ENCODE results near the gene VPS4A.
A peak's percentile ranks its signal among the peaks of the same experiment; 100 is the strongest.

Gene VPS4A

GRCh38 chr16:69338557-69339288, 27.6 kb downstream of the VPS4A start:
- TF ChIP-seq EZH2 (IDR thresholded peaks at IDR 0.05) (no peak), FOXP2 (optimal IDR thresholded peaks at IDR 0.05; ENCODE audit: control extremely low read depth, extremely low read length, insufficient read depth) (no peak), POLR2AphosphoS5 (IDR thresholded peaks at IDR 0.05; ENCODE audit: borderline replicate concordance, low read depth, low read length) (no peak)
- Histone ChIP-seq H3K27ac (peak overlapping the region; percentile 46; the same call in 1 of the 2 replicates), H3K9ac (ENCODE audit: insufficient read length) (peak overlapping the region; percentile 87), H3K36me3 (ENCODE audit: insufficient read depth, low read length) (peaks cover 42% of the 10 kb centered on the region), H3K4me3 (peak overlapping the region; percentile 84), H3K9me3 (ENCODE audit: low read depth, low read length) (no peaks in the 10 kb centered on the region)
- no peak for DNase-seq (ENCODE audit: low read depth, low spot score)

GRCh38 chr16:69339289-69340094, 28.3 kb downstream of the VPS4A start, which contains the start of the genes COG8 and NIP7:
Gene COG8, minus strand, starts transcription at chr16:69339564. Its CDS starts 12 bp downstream, at chr16:69339552.
Gene NIP7, plus strand, starts transcription at chr16:69339772. Its CDS starts 58 bp downstream, at chr16:69339830.
- H3K4me3 ChIP-seq = peak within 1 kb of the TSS; percentile 84
- no peaks in the 10 kb centered on the region for H3K9me3 ChIP-seq (ENCODE audit: low read depth, low read length)
- H3K27ac ChIP-seq = peak within 1 kb of the TSS; percentile 54; the same call in 1 of the 2 replicates
- peaks cover 39% of the 10 kb centered on the region for H3K36me3 ChIP-seq (ENCODE audit: insufficient read depth, low read length)
- peak; percentile 66 for DNase-seq (ENCODE audit: low read depth, low spot score)
- TF ChIP-seq FOXP2 (optimal IDR thresholded peaks at IDR 0.05; ENCODE audit: control extremely low read depth, extremely low read length, insufficient read depth) = peak; percentile 31
- peak; percentile 71 for TF ChIP-seq POLR2AphosphoS5 (IDR thresholded peaks at IDR 0.05; ENCODE audit: borderline replicate concordance, low read depth, low read length)
- no peak for TF ChIP-seq EZH2 (IDR thresholded peaks at IDR 0.05)
- H3K9ac ChIP-seq (ENCODE audit: insufficient read length) = peak within 1 kb of the TSS; percentile 87

- no peak for TF ChIP-seq EZH2 (IDR thresholded peaks at IDR 0.05)
- no peak for TF ChIP-seq POLR2AphosphoS5 (IDR thresholded peaks at IDR 0.05; ENCODE audit: borderline replicate concordance, low read depth, low read length)
- no peak for TF ChIP-seq FOXP2 (optimal IDR thresholded peaks at IDR 0.05; ENCODE audit: control extremely low read depth, extremely low read length, insufficient read depth)
- Histone ChIP-seq H3K9me3 (ENCODE audit: low read depth, low read length) (no peaks in the 10 kb centered on the region), H3K9ac (ENCODE audit: insufficient read length) (peak overlapping the region; percentile 87), H3K4me3 (peak overlapping the region; percentile 84), H3K36me3 (ENCODE audit: insufficient read depth, low read length) (peaks cover 33% of the 10 kb centered on the region), H3K27ac (peak overlapping the region; percentile 54; the same call in 1 of the 2 replicates)
- no peak for DNase-seq (ENCODE audit: low read depth, low spot score)
These were observed 29.0 kb downstream of the VPS4A start for GRCh38 chr16:69340095-69340644.

- no peak overlapping the region for H3K27ac ChIP-seq
- no peak overlapping the region for H3K9ac ChIP-seq (ENCODE audit: insufficient read length)
- no peak for TF ChIP-seq FOXP2 (optimal IDR thresholded peaks at IDR 0.05; ENCODE audit: control extremely low read depth, extremely low read length, insufficient read depth)
- TF ChIP-seq POLR2AphosphoS5 (IDR thresholded peaks at IDR 0.05; ENCODE audit: borderline replicate concordance, low read depth, low read length) = no peak
- TF ChIP-seq EZH2 (IDR thresholded peaks at IDR 0.05) = no peak
- H3K36me3 ChIP-seq (ENCODE audit: insufficient read depth, low read length) = peaks cover 25% of the 10 kb centered on the region
- H3K9me3 ChIP-seq (ENCODE audit: low read depth, low read length) = no peaks in the 10 kb centered on the region
- DNase-seq (ENCODE audit: low read depth, low spot score) = no peak
- no peak overlapping the region for H3K4me3 ChIP-seq
These were observed 33.0 kb downstream of the VPS4A start for GRCh38 chr16:69344171-69344570.

GRCh38 chr16:69345923-69346322, 34.8 kb downstream of the VPS4A start:
- TF ChIP-seq EZH2 (IDR thresholded peaks at IDR 0.05) = no peak
- no peak for TF ChIP-seq POLR2AphosphoS5 (IDR thresholded peaks at IDR 0.05; ENCODE audit: borderline replicate concordance, low read depth, low read length)
- TF ChIP-seq FOXP2 (optimal IDR thresholded peaks at IDR 0.05; ENCODE audit: control extremely low read depth, extremely low read length, insufficient read depth) = no peak
- Histone ChIP-seq H3K4me3 (no peak overlapping the region), H3K36me3 (ENCODE audit: insufficient read depth, low read length) (peaks cover 25% of the 10 kb centered on the region), H3K9ac (ENCODE audit: insufficient read length) (no peak overlapping the region), H3K27ac (no peak overlapping the region), H3K9me3 (ENCODE audit: low read depth, low read length) (no peaks in the 10 kb centered on the region)
- DNase-seq (ENCODE audit: low read depth, low spot score) = no peak

- no peak overlapping the region for H3K27ac ChIP-seq
- peaks cover 18% of the 10 kb centered on the region for H3K36me3 ChIP-seq (ENCODE audit: insufficient read depth, low read length)
- no peak for DNase-seq (ENCODE audit: low read depth, low spot score)
- no peak overlapping the region for H3K4me3 ChIP-seq
- no peak overlapping the region for H3K9ac ChIP-seq (ENCODE audit: insufficient read length)
- TF ChIP-seq POLR2AphosphoS5 (IDR thresholded peaks at IDR 0.05; ENCODE audit: borderline replicate concordance, low read depth, low read length) (no peak), FOXP2 (optimal IDR thresholded peaks at IDR 0.05; ENCODE audit: control extremely low read depth, extremely low read length, insufficient read depth) (no peak), EZH2 (IDR thresholded peaks at IDR 0.05) (no peak)
- H3K9me3 ChIP-seq (ENCODE audit: low read depth, low read length) = no peaks in the 10 kb centered on the region
These were observed 35.5 kb downstream of the VPS4A start for GRCh38 chr16:69346683-69347082.

GRCh38 chr16:69348222-69348621, 37.1 kb downstream of the VPS4A start:
- H3K9me3 ChIP-seq (ENCODE audit: low read depth, low read length) = no peaks in the 10 kb centered on the region
- no peak for TF ChIP-seq POLR2AphosphoS5 (IDR thresholded peaks at IDR 0.05; ENCODE audit: borderline replicate concordance, low read depth, low read length)
- no peak for DNase-seq (ENCODE audit: low read depth, low spot score)
- no peak overlapping the region for H3K9ac ChIP-seq (ENCODE audit: insufficient read length)
- H3K27ac ChIP-seq = no peak overlapping the region
- no peak overlapping the region for H3K4me3 ChIP-seq
- H3K36me3 ChIP-seq (ENCODE audit: insufficient read depth, low read length) = peaks cover 9% of the 10 kb centered on the region; the same call in 1 of the 2 replicates

- Histone ChIP-seq H3K9ac (ENCODE audit: insufficient read length) (no peak overlapping the region), H3K36me3 (ENCODE audit: insufficient read depth, low read length) (no peaks in the 10 kb centered on the region), H3K27ac (no peak overlapping the region), H3K9me3 (ENCODE audit: low read depth, low read length) (no peaks in the 10 kb centered on the region), H3K4me3 (no peak overlapping the region)
- TF ChIP-seq POLR2AphosphoS5 (IDR thresholded peaks at IDR 0.05; ENCODE audit: borderline replicate concordance, low read depth, low read length) = no peak
- DNase-seq (ENCODE audit: low read depth, low spot score) = no peak
These were observed 38.4 kb downstream of the VPS4A start for GRCh38 chr16:69349536-69349935.

Measured in SK-N-MC (cell line).